ENCODE results near the gene TECPR2.
A peak's percentile ranks its signal among the peaks of the same experiment; 100 is the strongest.

TECPR2 gene

DNA sequence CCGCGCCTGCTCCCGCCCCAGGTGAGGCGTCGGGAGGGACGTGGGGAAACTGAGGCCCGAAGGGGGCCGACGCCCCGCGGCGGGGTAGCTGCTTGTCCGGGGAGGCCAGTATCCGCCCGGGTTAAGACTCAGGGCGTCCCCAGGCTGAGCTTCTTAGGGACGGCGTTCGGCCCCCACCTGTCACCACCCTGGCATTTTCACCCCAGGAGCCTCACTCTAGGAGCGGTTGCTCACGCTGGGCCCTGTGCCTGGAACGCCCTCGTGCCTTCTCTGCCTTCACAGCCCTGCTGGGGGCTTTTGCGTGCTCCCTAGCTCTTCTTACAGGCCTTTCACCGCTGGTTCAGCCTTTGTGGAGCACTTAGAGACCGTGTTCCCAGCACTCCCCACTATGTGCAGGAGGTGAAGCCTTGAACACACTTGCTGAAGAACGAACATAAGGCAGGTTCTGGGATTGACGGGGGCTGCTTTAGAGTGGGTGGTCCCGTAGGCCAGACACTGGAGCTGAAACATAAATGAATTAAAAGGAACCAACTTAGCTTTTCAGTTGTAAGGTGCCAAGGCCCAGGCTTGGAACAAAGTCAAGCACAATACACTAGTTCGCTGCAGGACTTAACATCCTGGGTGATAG lies 42.6 kb upstream of the TECPR2 start:
- no CpG with 5 or more reads among the region's 30 CpGs for WGBS (ENCODE audit: extremely low coverage, insufficient coverage, insufficient read length)
- DNase-seq, result peak; percentile 13 to 41
- H3K23ac ChIP-seq (ENCODE audit: low read length), result no peak overlapping the region

DNA sequence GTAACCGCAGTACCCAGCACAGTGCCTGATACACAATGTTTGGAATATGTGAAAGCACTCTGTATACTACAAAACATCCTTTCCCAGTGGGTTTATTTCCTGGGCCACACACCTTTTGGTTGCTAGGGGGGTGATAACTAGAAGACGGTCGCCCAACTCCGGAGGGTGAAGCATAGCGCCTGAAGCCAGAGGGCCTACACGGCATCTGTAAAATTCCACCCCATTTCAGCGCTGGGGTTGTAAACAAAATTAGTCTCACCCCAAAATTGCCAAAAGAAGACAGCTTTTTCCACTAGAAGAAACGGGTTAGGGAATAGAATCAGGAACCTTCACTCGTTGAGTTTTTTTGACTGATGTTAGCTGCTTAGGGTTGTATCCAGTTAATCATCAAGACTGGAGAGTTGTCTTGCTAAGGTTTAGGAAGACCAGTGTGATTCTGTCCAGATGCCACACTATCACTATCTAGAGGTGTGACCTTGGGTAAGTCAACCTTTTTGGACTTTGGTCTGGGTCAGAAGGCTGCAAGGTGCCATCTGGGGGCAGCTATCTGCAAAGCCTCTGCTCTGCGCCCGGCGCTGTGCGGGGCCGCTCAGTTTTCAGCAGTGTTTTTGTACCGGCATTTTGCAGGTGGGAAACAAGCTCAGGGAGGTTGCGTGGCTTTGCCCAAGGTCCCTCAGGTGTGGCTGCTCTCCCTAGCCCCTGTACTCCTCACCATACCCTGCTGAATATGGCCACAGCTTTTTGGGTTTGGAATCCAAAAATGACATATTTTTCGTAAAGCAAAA lies 41.9 kb upstream of the TECPR2 start:
- Histone ChIP-seq H2BK5ac (ENCODE audit: low read depth, low read length, poor library complexity) (no peak overlapping the region), H4K91ac (ENCODE audit: low read depth, low read length) (no peak overlapping the region), H2BK120ac (ENCODE audit: insufficient read depth, low read length, poor library complexity) (no peak overlapping the region), H3K9me3 (ENCODE audit: insufficient read depth, low read depth, low read length) (no peaks in the 10 kb centered on the region), H3K4ac (ENCODE audit: low read depth, low read length) (no peak overlapping the region), H3K23ac (ENCODE audit: low read length) (no peak overlapping the region), H3K27ac (ENCODE audit: low read depth, low read length) (no peak overlapping the region), H3K79me1 (ENCODE audit: low read length) (peaks cover 10% of the 10 kb centered on the region), H3K27me3 (ENCODE audit: insufficient read depth, low read length) (no peaks in the 10 kb centered on the region), H3K79me2 (ENCODE audit: control insufficient read depth, insufficient read depth, low read length, poor library complexity) (peaks cover 8% of the 10 kb centered on the region), H4K8ac (ENCODE audit: low read depth, low read length) (peak overlapping the region; percentile 95), H3K4me1 (ENCODE audit: control insufficient read depth in 1 of 2, insufficient read depth in 2 of 2, low read length in 2 of 2) (peaks cover 9 to 11% of the 10 kb centered on the region in 2 experiments), H3K4me3 (ENCODE audit: low read depth, low read length) (no peak overlapping the region), H3K14ac (ENCODE audit: low read length) (no peak overlapping the region), H2AK5ac (ENCODE audit: low read length) (no peak overlapping the region), H3K36me3 (ENCODE audit: control insufficient read depth in 1 of 2, insufficient read depth in 2 of 2, low read length in 2 of 2) (peaks cover 0 to 4% of the 10 kb centered on the region in 2 experiments), H3K4me2 (ENCODE audit: low read length) (peak overlapping the region; percentile 64), H3K18ac (ENCODE audit: low read length) (no peak overlapping the region), H3K9ac (ENCODE audit: low read length) (no peak overlapping the region), H2AFZ (ENCODE audit: insufficient read depth, low read length, poor library complexity) (no peak overlapping the region), H4K12ac (ENCODE audit: low read depth, low read length) (no peak overlapping the region), H2BK12ac (ENCODE audit: low read length) (no peak overlapping the region)
- DNase-seq, result no peak
- WGBS (ENCODE audit: extremely low coverage, insufficient coverage, insufficient read length), result no CpG with 5 or more reads among the region's 17 CpGs

More for the DNA sequence above, 42.6 kb upstream of the TECPR2 start:
- H3K27ac ChIP-seq (ENCODE audit: low read depth, low read length), result peak overlapping the region; percentile 14
- H2BK120ac ChIP-seq (ENCODE audit: insufficient read depth, low read length, poor library complexity), result peak overlapping the region; percentile 52
- peak overlapping the region; percentile 81 for H4K91ac ChIP-seq (ENCODE audit: low read depth, low read length)
- peaks cover 8% of the 10 kb centered on the region for H3K79me2 ChIP-seq (ENCODE audit: control insufficient read depth, insufficient read depth, low read length, poor library complexity)
- no peak overlapping the region for H2BK5ac ChIP-seq (ENCODE audit: low read depth, low read length, poor library complexity)
- H3K18ac ChIP-seq (ENCODE audit: low read length), result peak overlapping the region; percentile 62
- peak overlapping the region; percentile 66 for H4K12ac ChIP-seq (ENCODE audit: low read depth, low read length)
- peak overlapping the region; percentile 95 for H4K8ac ChIP-seq (ENCODE audit: low read depth, low read length)
- no peaks in the 10 kb centered on the region for H3K27me3 ChIP-seq (ENCODE audit: insufficient read depth, low read length)
- H2AK5ac ChIP-seq (ENCODE audit: low read length), result peak overlapping the region; percentile 12
- H3K4me2 ChIP-seq (ENCODE audit: low read length), result peak overlapping the region; percentile 64
- H3K4ac ChIP-seq (ENCODE audit: low read depth, low read length), result peak overlapping the region; percentile 60
- H3K14ac ChIP-seq (ENCODE audit: low read length), result peak overlapping the region; percentile 76
- H3K9ac ChIP-seq (ENCODE audit: low read length), result peak overlapping the region; percentile 97
- peak overlapping the region; percentile 48 for H2AFZ ChIP-seq (ENCODE audit: insufficient read depth, low read length, poor library complexity)
- H3K4me3 ChIP-seq (ENCODE audit: low read depth, low read length), result peak overlapping the region; percentile 83
- no peaks in the 10 kb centered on the region for H3K9me3 ChIP-seq (ENCODE audit: insufficient read depth, low read depth, low read length)
- peaks cover 10% of the 10 kb centered on the region for H3K79me1 ChIP-seq (ENCODE audit: low read length)
- H2BK12ac ChIP-seq (ENCODE audit: low read length), result no peak overlapping the region
- H3K4me1 ChIP-seq (ENCODE audit: control insufficient read depth in 1 of 2, insufficient read depth in 2 of 2, low read length in 2 of 2), result peaks cover 8 to 9% of the 10 kb centered on the region in 2 experiments
- peaks cover 0 to 4% of the 10 kb centered on the region in 2 experiments for H3K36me3 ChIP-seq (ENCODE audit: control insufficient read depth in 1 of 2, insufficient read depth in 2 of 2, low read length in 2 of 2)

DNA sequence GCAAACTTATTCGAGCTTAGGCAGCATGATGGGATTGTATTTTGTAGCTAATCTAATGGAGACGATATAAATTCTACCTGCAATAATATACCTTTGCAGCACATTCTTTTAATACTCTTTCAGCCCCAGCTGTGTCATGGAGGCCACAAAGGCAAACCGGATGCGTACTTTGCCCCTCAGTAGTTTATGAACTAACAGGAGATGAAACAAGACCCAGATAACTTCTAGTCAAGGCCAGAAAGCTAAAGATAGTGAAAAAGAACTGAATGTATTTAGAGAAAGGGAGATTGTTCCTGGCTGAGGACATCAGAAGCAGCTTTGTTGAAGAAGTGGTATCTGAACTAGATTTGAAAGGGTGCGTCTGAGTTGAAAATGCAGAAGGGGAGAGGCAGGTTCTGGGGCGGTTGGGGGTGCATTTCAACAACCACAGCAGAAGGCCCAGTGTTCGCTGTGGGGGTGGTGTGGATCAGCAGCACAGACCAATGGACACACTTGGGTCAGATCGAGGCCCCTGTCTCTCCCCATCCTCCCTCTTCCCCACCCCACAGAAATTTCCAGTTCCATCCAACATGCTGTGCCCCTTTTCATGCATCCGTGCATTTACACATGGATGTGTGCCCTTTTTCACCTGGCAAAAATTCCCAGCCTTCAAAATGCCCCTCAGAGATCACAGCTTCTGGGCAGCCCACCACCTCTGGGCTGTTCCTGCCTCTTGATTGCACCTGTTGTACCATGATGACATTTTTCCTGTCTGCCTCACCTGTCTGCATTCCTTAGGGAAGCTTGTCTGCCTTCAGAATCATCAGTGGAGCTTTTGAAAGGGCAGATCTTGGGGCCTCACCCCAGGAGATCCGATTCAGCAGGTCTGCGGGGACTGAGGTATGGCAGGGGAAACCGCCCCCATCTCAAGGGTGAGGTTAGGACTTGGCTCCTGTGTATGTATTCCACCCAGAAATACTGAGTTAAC lies 41.0 kb upstream of the TECPR2 start:
- no peak overlapping the region for H3K14ac ChIP-seq (ENCODE audit: low read length)

DNA sequence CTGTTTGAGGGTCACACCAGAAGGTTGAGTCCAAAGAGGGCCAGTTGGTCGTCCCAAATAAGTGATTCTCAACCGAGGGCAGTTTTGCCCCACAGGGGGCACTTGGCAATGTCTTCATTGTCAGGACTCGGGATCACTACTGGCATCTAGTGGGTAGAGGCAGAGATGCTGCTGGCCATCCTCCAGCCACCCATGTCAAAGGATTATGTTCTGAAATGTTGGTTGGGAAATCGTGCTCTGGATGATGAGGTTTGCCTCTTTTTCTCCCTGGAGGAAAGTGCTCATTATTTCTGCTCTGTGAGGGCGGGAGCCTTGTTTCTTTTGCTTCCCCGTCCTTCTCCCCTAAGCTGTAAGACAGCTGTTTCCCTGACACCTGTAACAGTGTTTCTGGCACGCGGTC lies 39.6 kb upstream of the TECPR2 start:
- WGBS (ENCODE audit: extremely low coverage, insufficient coverage, insufficient read length), result no CpG with 5 or more reads among the region's 8 CpGs
- no peaks in the 10 kb centered on the region for H3K27me3 ChIP-seq (ENCODE audit: insufficient read depth, low read length)
- no peak overlapping the region for H3K4ac ChIP-seq (ENCODE audit: low read depth, low read length)
- peaks cover 0 to 4% of the 10 kb centered on the region in 2 experiments for H3K36me3 ChIP-seq (ENCODE audit: control insufficient read depth in 1 of 2, insufficient read depth in 2 of 2, low read length in 2 of 2)
- no peak overlapping the region for H2BK5ac ChIP-seq (ENCODE audit: low read depth, low read length, poor library complexity)
- no peak overlapping the region for H3K18ac ChIP-seq (ENCODE audit: low read length)
- no peak overlapping the region for H3K14ac ChIP-seq (ENCODE audit: low read length)
- DNase-seq, result peak in 1 of 2 donors; percentile 36
- peaks cover 8% of the 10 kb centered on the region for H3K79me2 ChIP-seq (ENCODE audit: control insufficient read depth, insufficient read depth, low read length, poor library complexity)
- H4K12ac ChIP-seq (ENCODE audit: low read depth, low read length), result no peak overlapping the region
- no peak overlapping the region for H2BK12ac ChIP-seq (ENCODE audit: low read length)
- no peak overlapping the region for H3K4me3 ChIP-seq (ENCODE audit: low read depth, low read length)
- H3K27ac ChIP-seq (ENCODE audit: low read depth, low read length), result no peak overlapping the region
- H3K23ac ChIP-seq (ENCODE audit: low read length), result no peak overlapping the region
- H4K8ac ChIP-seq (ENCODE audit: low read depth, low read length), result no peak overlapping the region
- peaks cover 10% of the 10 kb centered on the region for H3K79me1 ChIP-seq (ENCODE audit: low read length)
- H3K4me1 ChIP-seq (ENCODE audit: control insufficient read depth in 1 of 2, insufficient read depth in 2 of 2, low read length in 2 of 2), result peaks cover 16 to 18% of the 10 kb centered on the region in 2 experiments
- no peak overlapping the region for H3K4me2 ChIP-seq (ENCODE audit: low read length)
- no peak overlapping the region for H3K9ac ChIP-seq (ENCODE audit: low read length)
- no peak overlapping the region for H2AK5ac ChIP-seq (ENCODE audit: low read length)
- H4K91ac ChIP-seq (ENCODE audit: low read depth, low read length), result no peak overlapping the region
- H2AFZ ChIP-seq (ENCODE audit: insufficient read depth, low read length, poor library complexity), result no peak overlapping the region
- H2BK120ac ChIP-seq (ENCODE audit: insufficient read depth, low read length, poor library complexity), result no peak overlapping the region
- H3K9me3 ChIP-seq (ENCODE audit: insufficient read depth, low read depth, low read length), result no peaks in the 10 kb centered on the region

More for the DNA sequence above, 41.0 kb upstream of the TECPR2 start:
- H3K23ac ChIP-seq (ENCODE audit: low read length), result no peak overlapping the region
- no peak overlapping the region for H3K4ac ChIP-seq (ENCODE audit: low read depth, low read length)
- H3K79me1 ChIP-seq (ENCODE audit: low read length), result peaks cover 10% of the 10 kb centered on the region
- H3K4me2 ChIP-seq (ENCODE audit: low read length), result no peak overlapping the region
- H2AFZ ChIP-seq (ENCODE audit: insufficient read depth, low read length, poor library complexity), result no peak overlapping the region
- WGBS (ENCODE audit: extremely low coverage, insufficient coverage, insufficient read length), result no CpG with 5 or more reads among the region's 12 CpGs
- DNase-seq, result no peak
- no peaks in the 10 kb centered on the region for H3K9me3 ChIP-seq (ENCODE audit: insufficient read depth, low read depth, low read length)
- no peak overlapping the region for H3K27ac ChIP-seq (ENCODE audit: low read depth, low read length)
- H4K12ac ChIP-seq (ENCODE audit: low read depth, low read length), result no peak overlapping the region
- no peak overlapping the region for H3K9ac ChIP-seq (ENCODE audit: low read length)
- peaks cover 12 to 14% of the 10 kb centered on the region in 2 experiments for H3K4me1 ChIP-seq (ENCODE audit: control insufficient read depth in 1 of 2, insufficient read depth in 2 of 2, low read length in 2 of 2)
- H3K18ac ChIP-seq (ENCODE audit: low read length), result no peak overlapping the region
- H3K4me3 ChIP-seq (ENCODE audit: low read depth, low read length), result no peak overlapping the region
- H2BK5ac ChIP-seq (ENCODE audit: low read depth, low read length, poor library complexity), result no peak overlapping the region
- H2BK120ac ChIP-seq (ENCODE audit: insufficient read depth, low read length, poor library complexity), result no peak overlapping the region
- no peak overlapping the region for H2AK5ac ChIP-seq (ENCODE audit: low read length)
- no peak overlapping the region for H4K8ac ChIP-seq (ENCODE audit: low read depth, low read length)
- H3K36me3 ChIP-seq (ENCODE audit: control insufficient read depth in 1 of 2, insufficient read depth in 2 of 2, low read length in 2 of 2), result peaks cover 0 to 4% of the 10 kb centered on the region in 2 experiments
- peaks cover 8% of the 10 kb centered on the region for H3K79me2 ChIP-seq (ENCODE audit: control insufficient read depth, insufficient read depth, low read length, poor library complexity)
- H2BK12ac ChIP-seq (ENCODE audit: low read length), result no peak overlapping the region
- no peaks in the 10 kb centered on the region for H3K27me3 ChIP-seq (ENCODE audit: insufficient read depth, low read length)
- no peak overlapping the region for H4K91ac ChIP-seq (ENCODE audit: low read depth, low read length)
